ENCODE measurements around the gene GP5. TPM values are rescaled to one million over a fixed set of nuclear protein-coding genes. Genes with fewer than 3 reads are reported as not detected.

Gene GP5
- total RNA-seq, 3 donors from 2014 or later (not counting 1 experiment from before 2014, with no cell fraction given): 0.63 to 0.88 (median 0.80) TPM

- no peaks in the 10 kb centered on the region for H3K9me3 Mint-ChIP-seq
- no peak overlapping the region for H3K27ac Mint-ChIP-seq
- H3K27me3 ChIP-seq (ENCODE audit: control insufficient read depth, insufficient read depth, low read length): peaks cover 4% of the 10 kb centered on the region
- no peak overlapping the region for H3K4me3 ChIP-seq (ENCODE audit: low read length)
- TF ChIP-seq CTCF (IDR thresholded peaks at IDR 0.05): no peak
- H3K4me1 ChIP-seq (ENCODE audit: control insufficient read depth, insufficient read depth, low read length): no peaks in the 10 kb centered on the region
- no peaks in the 10 kb centered on the region for H3K4me1 Mint-ChIP-seq
- 82% methylated on average over 4 of the region's 5 CpGs for WGBS (ENCODE audit: insufficient coverage)
- H3K4me3 Mint-ChIP-seq: no peak overlapping the region
- H3K36me3 ChIP-seq (ENCODE audit: control insufficient read depth, insufficient read depth, low read length): no peaks in the 10 kb centered on the region
- no peaks in the 10 kb centered on the region for H3K9me3 ChIP-seq (ENCODE audit: control insufficient read depth, insufficient read depth, low read length)
- no peak for ATAC-seq
- no peak overlapping the region for H3K27ac ChIP-seq (ENCODE audit: low read length)
- no peak for DNase-seq
- intact Hi-C loops (cut with micrococcal nuclease): no loop called here
- H3K36me3 Mint-ChIP-seq: no peaks in the 10 kb centered on the region
- H3K27me3 Mint-ChIP-seq (ENCODE audit: low read depth in 2 of 2): peaks cover 11 to 22% of the 10 kb centered on the region in 2 donors
Observed at GRCh38 chr3:194346621-194347020, 52.4 kb downstream of the GP5 start.

GRCh38 chr3:194346035-194346434 lies 53.0 kb downstream of the GP5 start:
- Histone ChIP-seq H3K36me3 (ENCODE audit: control insufficient read depth, insufficient read depth, low read length) (no peaks in the 10 kb centered on the region), H3K27me3 (ENCODE audit: control insufficient read depth, insufficient read depth, low read length) (peaks cover 4% of the 10 kb centered on the region), H3K9me3 (ENCODE audit: control insufficient read depth, insufficient read depth, low read length) (no peaks in the 10 kb centered on the region), H3K4me3 (ENCODE audit: low read length) (no peak overlapping the region), H3K4me1 (ENCODE audit: control insufficient read depth, insufficient read depth, low read length) (no peaks in the 10 kb centered on the region), H3K27ac (ENCODE audit: low read length) (no peak overlapping the region)
- no peaks in the 10 kb centered on the region for H3K9me3 Mint-ChIP-seq
- intact Hi-C loops (cut with micrococcal nuclease): no loop called here
- DNase-seq (no peak), ATAC-seq (no peak)
- 85% methylated on average over 9 of the region's 9 CpGs for WGBS (ENCODE audit: insufficient coverage)
- H3K27me3 Mint-ChIP-seq (ENCODE audit: low read depth in 2 of 2): peaks cover 13 to 28% of the 10 kb centered on the region in 2 donors
- H3K36me3 Mint-ChIP-seq: no peaks in the 10 kb centered on the region
- no peaks in the 10 kb centered on the region for H3K4me1 Mint-ChIP-seq
- H3K27ac Mint-ChIP-seq: no peak overlapping the region
- no peak for TF ChIP-seq CTCF (IDR thresholded peaks at IDR 0.05)
- no peak overlapping the region for H3K4me3 Mint-ChIP-seq

Other genes starting within 250 kb of the GP5 start
- gene CPN2, start 47.9 kb downstream of the GP5 start, total RNA-seq: not detected
- not detected for gene LRRC15, start 29.5 kb downstream of the GP5 start, total RNA-seq
- gene ATP13A3, start 87.7 kb upstream of the GP5 start, total RNA-seq: 10 to 100 TPM; 62.9 to 79.2 (median 64.2) TPM
- 1 to 10 TPM; 2.1 to 3.0 (median 2.8) TPM for gene TMEM44, start 234.2 kb upstream of the GP5 start, total RNA-seq

All from natural killer cell (primary cell).